HepG2 (cell line): ENCODE data around the gene SC5D. TPM values are rescaled to one million over a fixed set of nuclear protein-coding genes. Genes with fewer than 3 reads are reported as not detected.

Experiments
- ATAC-seq: fragments of 200-7000 bp; cut with Tn5 transposase; 3 replicates; pipeline ENCODE4 v1.9.1; 2020; ENCODE audit warnings: mild to moderate bottlenecking, moderate library complexity
- BruUV-seq: library from RNA; stranded (reverse); fragments of 400-500 nt; replicated peaks from 2 replicates; lab custom pipeline; 2021; lab: Mats Ljungman, UMichigan
- CTCF ChIA-PET: fragments of 300-600 bp; formaldehyde crosslinking; extraction: SDS; loops from one replicate; lab custom pipeline; 2021; ENCODE audit warnings: low total read pairs, inconsistent platforms, low intra/inter-chr PET ratio; lab: Yijun Ruan, JAX
- POLR2A ChIA-PET: fragments of 350-600 bp; sonication (Branson Sonifier 250); formaldehyde crosslinking; loops from one replicate; lab custom pipeline; 2020; ENCODE audit warnings: antibody characterized with exemption, inconsistent platforms; lab: Yijun Ruan, JAX
- DNase-seq: peaks from one replicate; pipeline ENCODE4 v3.0.0-alpha.2; 2015; ENCODE audit warnings: low spot score
- FAIRE-seq: peaks from 3 replicates; lab custom pipeline; 2011; peaks lifted over from hg19 to GRCh38; lab: Jason Lieb, UNC
- H2AFZ ChIP-seq: one replicate; pipeline ENCODE4 v1.6.1; 2011; ENCODE audit warnings: low read length, inconsistent platforms
- H3K27ac ChIP-seq: fragments of 300-600 bp; 3 replicates; pipeline ENCODE4 v1.8.0; 2011; ENCODE audit warnings: mixed run types, mild to moderate bottlenecking, mixed read lengths, low read length, inconsistent platforms; ENCODE audit not compliant: insufficient read depth; ENCODE audit errors: extremely low read length
- H3K27me3 ChIP-seq, 2 experiments: fragments of 200-600 bp in 1 of 2; 2 replicates in 1 of 2; 3 replicates in 1 of 2; pipeline versions ENCODE4 v1.6.0 to v1.8.0; 2011; ENCODE audit warnings: low read length in 2 of 2, mild to moderate bottlenecking in 2 of 2, moderate library complexity in 2 of 2, inconsistent platforms in 1 of 2; ENCODE audit not compliant: insufficient read depth in 2 of 2, control insufficient read depth in 1 of 2
- H3K36me3 ChIP-seq, 2 experiments: fragments of 200-600 bp in 1 of 2; replicated peaks in 1 of 2; 2 replicates in 1 of 2; 3 replicates in 1 of 2; pipeline versions ENCODE4 v1.5.1 to v1.8.0; 2011; ENCODE audit warnings: low read length in 2 of 2, inconsistent platforms in 1 of 2; ENCODE audit not compliant: insufficient read depth in 2 of 2, control insufficient read depth in 1 of 2
- H3K4me1 ChIP-seq: 2 replicates; pipeline ENCODE4 v1.5.1; 2012; ENCODE audit warnings: low read length, inconsistent platforms; ENCODE audit not compliant: insufficient read depth
- H3K4me2 ChIP-seq: 2 replicates; pipeline ENCODE4 v1.6.0; 2011; ENCODE audit warnings: low read depth, low read length, inconsistent platforms
- H3K4me3 ChIP-seq, 3 experiments: fragments of 200-600 bp in 1 of 3; sonication (generic), shearing (Covaris generic) in 1 of 3; replicated peaks in 1 of 3; 2 replicates each; pipeline ENCODE4 v1.5.1; 2011 to 2016; ENCODE audit warnings: low read length in 3 of 3, inconsistent platforms in 2 of 3, low read depth in 2 of 3, mild to moderate bottlenecking in 2 of 3, control low read depth in 1 of 3, mixed read lengths in 1 of 3; ENCODE audit not compliant: insufficient read depth in 1 of 3
- H3K79me2 ChIP-seq: one replicate; pipeline ENCODE4 v1.6.1; 2011; ENCODE audit warnings: low read length, inconsistent platforms; ENCODE audit not compliant: insufficient read depth
- H3K9ac ChIP-seq: 2 replicates; pipeline ENCODE4 v1.6.0; 2011; ENCODE audit warnings: mild to moderate bottlenecking, low read depth, low read length, inconsistent platforms; ENCODE audit not compliant: insufficient read depth
- H3K9me3 ChIP-seq: 2 replicates; pipeline ENCODE4 v1.5.1; 2012; ENCODE audit warnings: mild to moderate bottlenecking, low read length
- H4K20me1 ChIP-seq: 2 replicates; pipeline ENCODE4 v1.6.0; 2011; ENCODE audit warnings: inconsistent platforms, mild to moderate bottlenecking, low read length, moderate library complexity; ENCODE audit not compliant: insufficient read depth
- RBFOX2 ChIP-seq: fragments of 200-400 bp; formaldehyde crosslinking; IDR thresholded peaks from 2 replicates; pipeline ENCODE4 v1.6.1; 2017; ENCODE audit warnings: low read depth, mild to moderate bottlenecking, low read length
- ZFP62 ChIP-seq: sonication (generic); formaldehyde crosslinking; IDR thresholded peaks from 2 replicates; pipeline ENCODE4 v1.4.0; 2020; ENCODE audit warnings: missing genetic modification reagents
- ZNF121 ChIP-seq: sonication (generic); formaldehyde crosslinking; IDR thresholded peaks from 2 replicates; pipeline ENCODE4 v1.5.0; 2020; ENCODE audit warnings: mild to moderate bottlenecking, missing genetic modification reagents
- ZNF367 ChIP-seq: sonication (generic); formaldehyde crosslinking; IDR thresholded peaks from 2 replicates; pipeline ENCODE4 v1.4.0; 2020; ENCODE audit warnings: missing genetic modification reagents, borderline replicate concordance
- WGBS: methylation state at CpG from one replicate; pipeline ENCODE4 v1.1.6; 2017; ENCODE audit warnings: low lambda C conversion rate; 5-methylcytosine and 5-hydroxymethylcytosine counted together
- in situ Hi-C: cut with HindIII; loops from 2 replicates; pipeline ENCODE4 v1.10.0; 2017; ENCODE audit warnings: low pct_unique_long_range_greater_than_20kb; ENCODE audit not compliant: extremely low pct_ligation_motif_present
- intact Hi-C: fragments of 100-400 bp; cut with micrococcal nuclease; formaldehyde crosslinking; loops from one replicate; pipeline ENCODE4 v1.10.0; 2022; ENCODE audit not compliant: unreplicated experiment
- polyA plus RNA-seq, 8 experiments: library from polyadenylated mRNA; depleted of rRNA in 3 of 8; stranded (reverse) in 7 of 8; unstranded in 1 of 8; fragments of >200 nt; fragmentation: Illumina TruSeq in 4 of 8; extraction: Trizol in 4 of 8; gene quantifications; 2 replicates each; pipeline versions ENCODE4 v1.2.1 to v1.2.3, GENCODE V29; 2011 to 2016; ENCODE audit warnings: low read depth in 4 of 8, missing spikeins in 1 of 8, mixed read lengths in 1 of 8; ENCODE audit not compliant: insufficient read depth in 1 of 8
- total RNA-seq, 5 experiments: library from RNA; depleted of rRNA; stranded (reverse); fragments of >200 nt; fragmentation: Illumina TruSeq; extraction: Trizol; gene quantifications; 2 replicates each; pipeline ENCODE4 v1.2.3, GENCODE V29; 2016; ENCODE audit warnings: low read depth in 1 of 5

The SC5D gene
- total and polyA plus RNA-seq, 2 of the 13 experiments (the other 11 are each of a cell fraction or from before 2014, with no cell fraction given) = 84.4 to 155 TPM

DNA sequence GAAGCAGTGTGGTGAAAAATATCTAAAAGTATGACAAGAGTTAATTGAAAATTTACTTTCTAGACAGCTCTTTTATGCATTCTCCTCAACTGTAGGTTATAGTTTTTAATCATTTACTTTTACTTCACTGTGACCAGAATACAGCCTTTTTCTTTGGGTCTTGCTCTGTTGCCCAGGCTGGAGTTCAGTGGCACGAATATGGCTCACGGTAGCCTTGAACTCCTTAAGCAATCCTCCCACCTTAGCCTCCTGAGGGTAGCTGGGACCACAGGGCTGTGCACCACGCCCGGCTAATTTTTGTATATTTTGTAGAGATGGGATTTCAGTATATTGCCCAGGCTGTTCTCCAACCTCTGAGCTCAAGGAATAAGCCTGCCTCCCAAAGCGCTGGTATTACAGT is 5.3 kb downstream of the SC5D start:
- POLR2A ChIA-PET = no interaction called here
- Histone ChIP-seq H3K27ac (no peak overlapping the region), H3K36me3 (peaks cover 0 to 2% of the 10 kb centered on the region in 2 experiments; a peak in 2 of 5 replicates), H3K9ac (no peak overlapping the region), H3K4me2 (no peak overlapping the region), H3K4me3 (no peak overlapping the region), H2AFZ (no peak overlapping the region), H3K4me1 (peaks cover 53% of the 10 kb centered on the region), H4K20me1 (peaks cover 49% of the 10 kb centered on the region), H3K79me2 (peaks cover 99% of the 10 kb centered on the region), H3K27me3 (no peaks in the 10 kb centered on the region), H3K9me3 (no peaks in the 10 kb centered on the region)
- intact Hi-C loops = no loop called here
- FAIRE-seq = no peak
- 97% methylated on average over 5 of the region's 5 CpGs for WGBS
- CTCF ChIA-PET = no interaction called here
- no peak for ATAC-seq
- BruUV-seq = no TSS peak
- DNase-seq = no peak
- TF ChIP-seq ZNF121 (CRISPR knock-in tag) (peak; percentile 83), ZFP62 (no peak)
- in situ Hi-C loops = no loop called here

DNA sequence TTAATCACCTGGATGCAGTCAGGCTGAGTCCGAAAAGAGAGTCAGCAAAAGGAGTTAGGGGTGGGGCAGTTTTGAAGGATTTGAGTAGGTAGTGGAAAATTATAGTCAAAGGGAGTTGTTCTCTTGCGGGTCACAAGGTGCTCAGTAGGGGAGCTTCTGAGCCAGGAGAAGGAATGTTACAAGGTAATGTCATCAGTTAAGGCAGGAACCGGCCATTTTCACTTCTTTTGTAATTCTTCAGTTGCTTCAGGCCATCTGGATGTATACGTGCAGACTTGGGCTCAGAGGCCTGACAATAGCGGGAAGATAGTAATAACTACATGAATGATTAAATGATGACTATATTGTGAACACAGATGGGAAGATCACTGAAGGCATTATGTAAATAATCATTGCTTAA is 6.2 kb downstream of the SC5D start:
- H3K79me2 ChIP-seq = peaks cover 93% of the 10 kb centered on the region
- no peaks in the 10 kb centered on the region for H3K27me3 ChIP-seq
- H3K27ac ChIP-seq = no peak overlapping the region
- ChIA-PET CTCF (no interaction called here), POLR2A (no interaction called here)
- in situ Hi-C loops (no loop called here), intact Hi-C loops (no loop called here)
- H3K4me1 ChIP-seq = peaks cover 52% of the 10 kb centered on the region
- ATAC-seq (no peak), DNase-seq (no peak), FAIRE-seq (no peak)
- WGBS = 96% methylated on average over 5 of the region's 5 CpGs
- no peak for TF ChIP-seq ZNF367 (CRISPR knock-in tag)
- 0 out of 2 replicates have a peak, but pooled peaks have one; percentile 16 for TF ChIP-seq RBFOX2
- H2AFZ ChIP-seq = no peak overlapping the region
- H3K36me3 ChIP-seq = peaks cover 0 to 3% of the 10 kb centered on the region in 2 experiments; a peak in 3 of 5 replicates
- no peak overlapping the region for H3K4me2 ChIP-seq
- BruUV-seq = no TSS peak
- no peaks in the 10 kb centered on the region for H3K9me3 ChIP-seq
- H3K4me3 ChIP-seq = no peak overlapping the region
- H3K9ac ChIP-seq = no peak overlapping the region
- H4K20me1 ChIP-seq = peaks cover 47% of the 10 kb centered on the region
